Right renal cortex interstitium (tissue), 3 donors: ENCODE results near the gene SCNN1A. TPM values are rescaled to one million over a fixed set of nuclear protein-coding genes. Genes with fewer than 3 reads are reported as not detected.
A peak's percentile ranks its signal among the peaks of the same experiment; 100 is the strongest.
"Not testable (repeated sequence)": the region's sequence is repeated elsewhere in the genome, so short reads cannot be mapped to it uniquely, and the experiment has no call there.

Experiments used
- DNase-seq, 3 donors: peaks; one replicate each; pipeline ENCODE4 v3.0.0-alpha.2; 2013; ENCODE audit warnings: low read depth in 3 of 3, low spot score in 2 of 3
- polyA plus RNA-seq, 3 donors: library from polyadenylated mRNA; unstranded; fragments of 120-200 nt; gene quantifications; one replicate each; pipeline ENCODE4 v1.2.1, GENCODE V29; 2013; ENCODE audit not compliant: insufficient read length in 3 of 3

The SCNN1A gene
- polyA plus RNA-seq, 3 donors: 68.1 to 74.0 (median 70.4) TPM

GRCh38 chr12:6351622-6352021 lies 23.7 kb downstream of the SCNN1A start:
- DNase-seq: no peak

DNA sequence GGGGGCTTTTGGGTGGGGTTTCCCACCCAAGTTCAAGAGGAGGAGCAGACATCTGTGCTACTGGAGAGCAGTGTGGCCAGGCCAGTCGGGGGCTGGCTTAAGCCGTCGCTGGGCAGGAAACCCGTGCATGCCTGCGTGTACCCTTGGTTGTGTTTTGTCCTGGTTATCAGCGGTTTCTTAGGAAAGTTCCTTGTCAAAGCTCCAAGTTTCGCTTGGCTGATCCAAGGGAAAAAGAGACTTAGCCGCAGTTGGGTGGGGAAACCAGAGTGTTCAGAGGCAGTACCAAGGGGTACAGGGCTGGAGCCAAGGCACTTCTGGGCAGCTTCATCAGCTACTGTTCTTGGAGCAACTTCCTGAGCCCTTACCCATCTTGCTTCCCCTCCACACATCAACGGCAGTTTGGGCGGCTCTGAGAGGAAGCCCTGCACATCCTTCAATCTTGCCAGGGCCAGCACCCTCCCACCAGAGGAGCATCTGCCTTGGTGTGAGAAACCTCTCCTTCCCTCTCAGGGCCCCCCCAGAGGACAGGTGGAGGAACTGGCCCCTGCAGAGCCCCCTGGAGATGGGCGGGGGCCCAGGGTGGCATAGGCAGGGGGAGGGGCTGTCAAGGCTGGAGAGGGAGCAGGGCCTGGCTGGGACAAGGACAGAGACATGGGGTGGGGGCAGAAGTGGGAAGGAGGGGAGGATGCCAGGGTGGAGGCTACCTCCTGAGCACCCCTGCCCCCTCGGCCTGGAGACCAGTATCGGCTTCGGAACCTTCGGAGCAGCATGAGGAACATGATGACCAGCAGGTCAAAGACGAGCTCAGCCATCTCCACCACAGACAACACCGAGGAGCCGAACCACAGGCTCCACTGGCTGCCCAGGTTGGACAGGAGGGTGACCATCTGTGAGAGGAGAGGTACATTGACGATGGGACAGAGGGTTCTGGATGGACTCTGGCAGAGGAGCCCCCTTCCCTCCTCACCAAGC lies 27.7 kb downstream of the SCNN1A start:
- DNase-seq: no peak

- no peak for DNase-seq
Measured at GRCh38 chr12:6346942-6347341, 28.4 kb downstream of the SCNN1A start.

DNA sequence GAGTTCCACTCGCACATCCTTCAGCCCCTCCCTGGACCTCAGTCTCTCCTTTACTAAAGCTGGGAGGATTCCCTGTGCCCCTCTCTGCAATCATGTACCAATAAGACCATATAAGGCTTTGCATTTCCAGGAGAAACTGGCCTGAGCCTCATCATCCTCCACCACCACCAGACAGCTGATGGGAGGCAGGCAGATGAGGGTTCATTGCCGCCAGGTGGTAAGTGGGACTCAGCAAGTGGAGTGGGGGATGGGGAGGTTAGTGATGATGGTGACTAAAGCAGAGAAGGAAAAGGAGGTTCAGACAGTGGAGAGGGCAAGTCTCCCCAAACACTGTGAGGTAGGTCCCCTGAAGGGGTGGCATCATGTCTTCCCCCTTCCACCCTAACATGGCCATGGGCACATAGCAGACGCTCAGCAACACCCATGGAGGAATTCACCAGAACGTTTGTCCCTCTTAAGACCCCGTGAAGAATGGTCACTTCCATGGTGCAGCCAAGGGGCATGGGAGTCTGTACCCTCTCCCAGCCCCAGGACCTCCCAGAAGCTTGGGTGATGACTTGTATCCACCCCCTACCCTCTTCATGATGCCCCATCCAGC lies 29.0 kb downstream of the SCNN1A start:
- DNase-seq: no peak

GRCh38 chr12:6345319-6346091 lies 29.9 kb downstream of the SCNN1A start:
- DNase-seq: no peak

- DNase-seq: not testable (repeated sequence)
Measured at GRCh38 chr12:6344101-6344660, 31.2 kb downstream of the SCNN1A start.

DNA sequence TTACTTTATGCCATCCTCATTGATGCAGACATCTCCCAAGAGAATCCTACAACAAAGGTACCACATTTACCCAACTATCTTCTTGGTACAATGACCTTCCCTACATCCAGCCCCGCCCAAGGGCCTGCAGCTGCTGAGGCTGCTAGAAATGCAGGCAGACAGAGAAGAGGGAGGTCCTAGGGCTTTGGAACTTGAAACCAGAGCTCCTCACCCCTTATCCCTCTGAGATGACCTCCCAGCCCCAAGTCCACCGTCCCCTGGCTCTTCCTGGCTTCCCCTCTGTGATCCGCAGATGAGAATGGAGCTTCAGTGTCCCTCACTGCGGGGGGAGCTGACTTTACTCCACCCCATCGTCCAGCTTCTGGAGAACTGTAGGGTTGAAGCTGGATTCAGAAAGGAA lies 31.8 kb downstream of the SCNN1A start:
- no peak for DNase-seq

DNA sequence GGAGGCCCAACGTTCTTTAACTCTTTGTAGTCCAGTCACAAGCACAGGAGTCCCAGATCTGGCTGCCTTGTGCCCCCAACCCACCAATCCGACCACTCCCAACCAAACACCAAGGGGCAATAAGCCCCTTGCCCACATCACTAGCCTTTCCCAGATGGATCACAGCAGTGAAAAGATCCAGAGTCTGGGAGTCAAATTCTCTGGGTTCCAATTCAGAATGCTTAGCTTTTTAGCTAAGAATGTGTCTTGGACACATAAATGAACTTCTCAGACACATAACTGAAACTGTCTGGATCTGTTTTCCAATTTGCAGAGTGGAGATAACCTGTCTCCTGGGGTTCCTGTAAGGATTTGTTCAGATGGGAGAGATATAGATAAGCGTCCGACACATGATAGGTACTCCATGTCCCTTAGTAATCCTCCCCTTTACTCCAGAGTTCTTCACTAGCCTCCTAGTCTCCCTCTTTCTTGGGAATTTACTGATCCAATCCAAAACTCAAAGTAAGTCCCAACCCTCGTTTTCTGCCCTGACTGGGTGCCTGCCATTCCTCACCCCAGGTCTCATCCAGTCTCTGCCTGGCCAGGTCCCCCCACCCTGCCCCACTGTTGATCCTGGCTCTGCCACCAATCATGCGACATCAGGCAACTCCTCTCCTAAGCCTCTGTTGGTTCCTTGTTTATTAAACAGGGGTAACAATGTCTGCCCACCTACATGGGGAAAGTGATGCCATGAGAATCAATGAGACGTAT lies 33.0 kb downstream of the SCNN1A start:
- no peak for DNase-seq

DNA sequence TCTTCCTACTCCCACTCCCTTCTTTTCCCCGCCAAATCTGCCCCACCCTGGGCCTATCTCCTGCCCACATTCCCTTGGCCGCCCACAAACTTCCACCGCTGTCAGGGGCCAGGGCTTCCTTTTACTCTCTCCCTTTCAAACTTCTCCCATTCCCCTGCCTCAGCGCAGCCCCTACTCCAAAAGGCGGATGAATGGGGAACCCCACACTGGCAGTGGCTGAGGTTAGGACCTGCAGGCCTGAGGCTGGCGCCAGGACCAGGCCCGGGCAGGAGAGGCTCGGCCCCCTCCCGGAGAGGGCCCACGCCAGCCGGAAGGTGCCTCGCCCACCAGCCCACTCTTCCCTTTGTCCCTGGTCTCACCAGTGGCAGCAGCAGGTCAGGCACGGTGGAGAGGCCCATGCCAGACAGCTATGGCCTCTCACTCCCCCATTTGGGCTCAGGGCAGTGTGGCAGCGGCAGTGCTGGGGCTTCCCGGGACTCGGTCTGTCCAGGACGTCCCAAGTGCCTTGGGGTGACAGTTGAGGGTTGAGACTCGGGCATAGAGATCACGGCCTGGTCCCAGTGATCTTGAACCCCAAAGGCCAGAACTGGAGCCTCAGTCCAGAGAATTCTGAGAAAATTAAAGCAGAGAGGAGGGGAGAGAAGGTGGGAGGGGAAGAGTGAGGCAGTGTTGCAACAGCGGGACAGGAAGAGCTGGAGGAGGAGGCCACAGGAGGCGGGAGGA lies 33.8 kb downstream of the SCNN1A start, which contains the start of gene TNFRSF1A:
TNFRSF1A (minus strand) TSS at position 660 of the 723 bp plus-strand sequence; CDS start at position 398, 262 bp downstream.
- DNase-seq: peak in 1 of 3 donors; percentile 65

DNA sequence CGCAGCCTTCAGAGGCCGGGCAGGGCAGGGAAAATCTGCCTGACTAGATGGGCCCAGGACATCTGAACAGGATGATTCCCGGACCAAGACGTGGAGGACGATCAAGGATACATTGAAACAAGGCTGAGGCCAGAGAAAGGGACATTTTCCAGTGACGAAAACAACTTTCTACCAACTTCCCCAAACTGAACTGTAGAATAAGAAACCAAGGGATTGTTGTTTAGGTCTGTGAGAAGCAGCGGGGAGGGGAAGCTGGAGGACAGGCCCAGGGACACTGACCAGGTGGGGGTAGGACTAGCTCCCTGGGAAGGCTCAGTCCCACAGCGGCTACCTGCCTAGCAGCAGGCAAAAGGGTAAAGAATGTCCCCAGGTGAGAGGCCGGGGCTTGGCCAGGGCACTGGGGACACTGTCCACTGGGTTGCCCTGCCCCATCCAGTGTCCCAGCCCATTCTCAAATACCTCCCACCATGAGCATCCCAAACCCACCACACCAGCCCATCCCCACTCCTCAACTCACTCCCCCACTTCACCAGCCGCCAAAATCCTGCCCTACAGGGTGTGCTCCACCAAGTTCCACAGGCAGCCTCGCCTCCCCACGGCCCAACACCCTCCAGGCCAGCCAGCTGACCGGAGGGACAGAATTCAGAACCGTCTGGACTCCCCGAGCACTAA lies 34.5 kb downstream of the SCNN1A start:
- DNase-seq: no peak

GRCh38 chr12:6340032-6340638 lies 35.2 kb downstream of the SCNN1A start:
- no peak for DNase-seq

DNA sequence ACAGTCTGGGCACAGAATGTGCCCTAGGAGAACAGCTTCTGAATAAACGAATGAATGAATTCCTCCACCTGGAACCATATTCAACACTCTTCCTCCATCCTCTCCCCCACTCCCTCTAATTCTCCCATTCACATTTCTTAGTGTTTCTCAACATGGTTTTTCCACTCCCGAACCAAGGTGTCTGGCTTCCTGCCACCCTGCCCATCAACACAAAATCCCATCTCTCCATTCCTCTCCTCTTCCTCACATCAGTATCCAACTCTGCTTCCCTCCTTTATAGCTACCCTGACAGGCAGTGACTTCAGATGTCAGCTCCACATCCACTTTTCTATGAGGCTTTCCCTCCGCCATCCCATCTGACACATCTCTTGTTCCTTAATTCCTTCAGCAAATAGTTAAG lies 36.4 kb downstream of the SCNN1A start:
- DNase-seq: no peak

GRCh38 chr12:6338536-6338935 lies 36.8 kb downstream of the SCNN1A start:
- DNase-seq: not testable (repeated sequence)

DNA sequence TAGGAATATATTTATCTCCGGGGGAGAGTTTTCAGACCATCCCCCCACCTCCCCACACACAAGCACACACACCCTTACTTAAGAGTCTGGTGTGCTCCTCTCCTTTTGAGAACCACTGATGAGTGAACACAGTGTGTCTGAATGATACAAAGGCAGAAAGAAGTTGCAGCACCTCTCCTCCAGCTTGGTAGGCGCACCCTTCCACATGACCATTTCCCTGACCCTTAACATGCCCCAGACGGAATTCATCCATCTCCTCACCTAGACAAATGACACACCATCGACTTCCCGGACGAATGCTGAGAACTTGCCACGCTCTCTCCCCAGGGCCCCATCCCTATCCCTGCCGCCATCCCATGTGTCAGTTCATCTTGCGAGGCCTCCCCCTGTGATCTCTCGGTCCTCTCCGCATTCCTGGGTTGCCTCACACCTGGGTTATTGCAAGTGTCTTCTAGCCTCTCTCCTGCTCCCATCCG lies 37.4 kb downstream of the SCNN1A start:
- DNase-seq: no peak

GRCh38 chr12:6336889-6337853 lies 38.2 kb downstream of the SCNN1A start:
- no peak for DNase-seq

- peak; percentile 85 to 90 (median 86) for DNase-seq
Measured at GRCh38 chr12:6336079-6336888, 39.1 kb downstream of the SCNN1A start.
